K562 (cell line): ENCODE results near the gene HEMGN. TPM values are rescaled to one million over a fixed set of nuclear protein-coding genes. Genes with fewer than 3 reads are reported as not detected.

Source experiments
- BDP1 ChIP-seq: IDR thresholded peaks from 3 replicates; pipeline ENCODE4 v1.6.1; 2011; ENCODE audit not compliant: insufficient read length, insufficient read depth
- CBX3 ChIP-seq, 2 experiments: IDR thresholded peaks; 1 replicate in 1 of 2; 2 replicates in 1 of 2; pipeline ENCODE4 v1.6.1; 2012; ENCODE audit warnings: inconsistent platforms in 2 of 2, low read length in 2 of 2, borderline replicate concordance in 1 of 2, control low read depth in 1 of 2
- CCAR2 ChIP-seq: fragments of 200-400 bp; formaldehyde crosslinking; IDR thresholded peaks from 2 replicates; pipeline ENCODE4 v1.6.1; 2017; ENCODE audit warnings: mild to moderate bottlenecking, low read depth, low read length
- CGGBP1 ChIP-seq: fragments of 250-450 bp; sonication (Bioruptor Pico); IDR thresholded peaks from 2 replicates; pipeline ENCODE4 v1.9.0; 2021; ENCODE audit warnings: mild to moderate bottlenecking
- ELF1 ChIP-seq: fragments of 200-800 bp; sonication (Bioruptor generic); IDR thresholded peaks from 2 replicates; pipeline ENCODE4 v1.6.1; 2016; ENCODE audit warnings: missing genetic modification characterization, missing compliant biosample characterization
- GTF2A2 ChIP-seq: IDR thresholded peaks from 2 replicates; pipeline ENCODE4 v1.6.1; 2016; ENCODE audit warnings: mild to moderate bottlenecking, missing genetic modification characterization, missing compliant biosample characterization
- PRDM10 ChIP-seq: fragments of 450-650 bp; IDR thresholded peaks from 2 replicates; pipeline ENCODE4 v1.6.1; 2018; ENCODE audit not compliant: partially characterized antibody
- TGIF2 ChIP-seq: sonication (generic); formaldehyde crosslinking; IDR thresholded peaks from 2 replicates; pipeline ENCODE4 v1.8.1; 2022; ENCODE audit warnings: mild to moderate bottlenecking, missing genetic modification reagents, moderate library complexity
- THAP12 ChIP-seq: fragments of 250-450 bp; sonication (Bioruptor Pico); IDR thresholded peaks from 2 replicates; pipeline ENCODE4 v1.9.0; 2021; ENCODE audit warnings: mild to moderate bottlenecking, inconsistent platforms
- TRIM25 ChIP-seq: fragments of 450-650 bp; IDR thresholded peaks from 2 replicates; pipeline ENCODE4 v1.7.0; 2016; ENCODE audit warnings: borderline replicate concordance
- ZNF609 ChIP-seq: sonication (generic); formaldehyde crosslinking; IDR thresholded peaks from 2 replicates; pipeline ENCODE4 v1.8.1; 2023; ENCODE audit warnings: missing genetic modification reagents, mild to moderate bottlenecking, borderline replicate concordance
- polyA plus RNA-seq, 8 experiments: library from polyadenylated mRNA; depleted of rRNA in 4 of 8; stranded (reverse) in 5 of 8; unstranded in 3 of 8; fragments of >200 nt; fragmentation: Nextera tagmentation in 2 of 8; fragmentation: Illumina TruSeq in 1 of 8; extraction: Ambion mirVana in 2 of 8; extraction: Trizol in 1 of 8; gene quantifications; 2 replicates each; pipeline versions ENCODE4 v1.2.1 to v1.2.3, GENCODE V29; 2011 to 2014; ENCODE audit warnings: inconsistent platforms in 1 of 8, missing spikeins in 1 of 8
- total RNA-seq, 7 experiments: library from RNA; depleted of rRNA in 6 of 7; stranded (reverse); fragments of >200 nt in 6 of 7; fragmentation: Illumina TruSeq in 2 of 7; extraction: Trizol in 2 of 7; gene quantifications; 2 replicates each; pipeline versions ENCODE4 v1.2.1 to v1.2.3, GENCODE V29; 2011 to 2021; ENCODE audit warnings: low replicate concordance in 1 of 7

HEMGN gene
- total and polyA plus RNA-seq, 9 of the 15 experiments (the other 6 are each of a cell fraction or from before 2014, with no cell fraction given), result 56.3 to 258 (median 137) TPM

- TF ChIP-seq TRIM25 (no peak), BDP1 (no peak), TGIF2 (CRISPR knock-in tag) (no peak; the same call in 1 of the 2 replicates), THAP12 (CRISPR knock-in tag) (peak; percentile 37; the same call in 1 of the 2 replicates), PRDM10 (no peak), CBX3 (IDR thresholded peaks at IDR 0.05; ENCODE audit: borderline replicate concordance in 1 of 2, low read length in 2 of 2) (peak in 1 of 2 experiments; percentile 76; a peak in 1 of 3 replicates), CGGBP1 (CRISPR knock-in tag) (0 out of 2 replicates have a peak, but pooled peaks have one; percentile 26), CCAR2 (no peak), ELF1 (tag) (peak; percentile 89), ZNF609 (peak; percentile 93), GTF2A2 (tag) (no peak)
These were observed 15.8 kb downstream of the HEMGN start, which contains the start of gene TRMO (continued) for GRCh38 chr9:97921959-97922724.
